Kidney (tissue), 14 donors: ENCODE results near the gene HEMGN. TPM values are rescaled to one million over a fixed set of nuclear protein-coding genes. Genes with fewer than 3 reads are reported as not detected.

Source experiments
- DNase-seq, 5 donors: peaks; one replicate each; pipeline ENCODE4 v3.0.0-alpha.2; 2013 to 2020
- FAIRE-seq: peaks from 2 replicates; lab custom pipeline; 2012; peaks lifted over from hg19 to GRCh38; lab: Jason Lieb, UNC
- H3K27ac ChIP-seq, 2 donors: one replicate each; pipeline ENCODE4 v1.7.0; 2013; ENCODE audit warnings: low read depth in 2 of 2, low read length in 2 of 2, inconsistent platforms in 1 of 2
- H3K27me3 ChIP-seq: one replicate; pipeline ENCODE4 v1.7.1; 2013; ENCODE audit warnings: low read length, inconsistent platforms; ENCODE audit not compliant: control insufficient read depth, insufficient read depth
- H3K36me3 ChIP-seq, 3 donors: one replicate each; pipeline versions ENCODE4 v1.7.0 to v1.7.1; 2013; ENCODE audit warnings: low read length in 3 of 3, control low read depth in 1 of 3, inconsistent platforms in 1 of 3; ENCODE audit not compliant: insufficient read depth in 3 of 3, control insufficient read depth in 2 of 3
- H3K4me1 ChIP-seq, 3 donors: one replicate each; pipeline versions ENCODE4 v1.7.0 to v1.7.1; 2013; ENCODE audit warnings: low read length in 3 of 3, inconsistent platforms in 1 of 3, low read depth in 1 of 3; ENCODE audit not compliant: control insufficient read depth in 2 of 3, insufficient read depth in 2 of 3
- H3K4me3 ChIP-seq, 3 donors: one replicate each; pipeline versions ENCODE4 v1.7.0 to v1.8.1; 2013; ENCODE audit warnings: low read length in 3 of 3, control low read depth in 1 of 3, inconsistent platforms in 1 of 3
- H3K9ac ChIP-seq, 3 donors: one replicate each; pipeline versions ENCODE4 v1.7.0 to v1.7.1; 2013; ENCODE audit warnings: low read length in 3 of 3, control low read depth in 1 of 3, inconsistent platforms in 1 of 3
- H3K9me3 ChIP-seq, 3 donors: one replicate each; pipeline versions ENCODE4 v1.7.0 to v1.7.1; 2013; ENCODE audit warnings: low read length in 3 of 3, control low read depth in 1 of 3, inconsistent platforms in 1 of 3; ENCODE audit not compliant: control insufficient read depth in 2 of 3, insufficient read depth in 1 of 3
- CTCF ChIP-seq: IDR thresholded peaks from 3 replicates; pipeline ENCODE4 v1.5.1; 2012; ENCODE audit warnings: mild to moderate bottlenecking, moderate library complexity, borderline replicate concordance; ENCODE audit not compliant: insufficient read depth; ENCODE audit errors: extremely low read depth
- intact Hi-C: fragments of 100-400 bp; cut with DNase I; formaldehyde crosslinking; loops from one replicate; pipeline ENCODE4 v1.11.1; 2022
- polyA plus RNA-seq: library from polyadenylated mRNA; stranded (reverse); fragments of 350-450 nt; fragmentation: Illumina TruSeq; extraction: RNeasy Lipid Tissue Mini Kit (QIAGEN cat#74804); gene quantifications from one replicate; pipeline ENCODE4 v1.2.3, GENCODE V29; 2014; ENCODE audit warnings: low read depth, low replicate concordance; ENCODE audit not compliant: insufficient read depth
- total RNA-seq: library from RNA; stranded (reverse); fragmentation: NEBNext Ultra II Directional; extraction: Animal tissue kit (Norgen Biotek cat#: 25700); gene quantifications from one replicate; pipeline ENCODE4 v1.2.1, GENCODE V29; 2021
- donor health status: control.
- donor health status: control.
- donor health status: control.
- donor health status: control.
- donor health status: control.
- donor health status: DM: yes; HTN: yes; CAD: no.
- donor health status: Normal renal cell carcinoma (clear cell type).

Gene HEMGN
- total and polyA plus RNA-seq, 2 donors from 2014 or later = 0.16 TPM; not detected in 1

GRCh38 chr9:97981846-97982682, 44.1 kb upstream of the HEMGN start:
- H3K4me1 ChIP-seq = peaks cover 0 to 5% (median 3%) of the 10 kb centered on the region in 3 donors
- H3K36me3 ChIP-seq = no peaks in the 10 kb centered on the region
- TF ChIP-seq CTCF = no peak
- peak overlapping the region in 1 of 3 donors; percentile 69 for H3K9ac ChIP-seq
- FAIRE-seq (no peak), DNase-seq (peak in 2 of 5 donors; percentile 29 to 46)
- intact Hi-C loops = no loop called here
- peak overlapping the region; percentile 26 to 76 (median 52) for H3K4me3 ChIP-seq
- H3K9me3 ChIP-seq = no peaks in the 10 kb centered on the region
- H3K27ac ChIP-seq = peak overlapping the region in 1 of 2 donors; percentile 63
- H3K27me3 ChIP-seq = no peaks in the 10 kb centered on the region

- Histone ChIP-seq H3K4me3 (no peak overlapping the region), H3K9ac (no peak overlapping the region), H3K9me3 (no peaks in the 10 kb centered on the region), H3K36me3 (no peaks in the 10 kb centered on the region), H3K4me1 (peaks cover 0 to 5% (median 3%) of the 10 kb centered on the region in 3 donors), H3K27me3 (no peaks in the 10 kb centered on the region), H3K27ac (no peak overlapping the region)
- no peak for FAIRE-seq
- TF ChIP-seq CTCF = no peak
- no peak for DNase-seq
- intact Hi-C loops = no loop called here
Observed at GRCh38 chr9:97980918-97981845, 43.2 kb upstream of the HEMGN start.

GRCh38 chr9:97980479-97980803, 42.5 kb upstream of the HEMGN start:
- Histone ChIP-seq H3K27me3 (no peaks in the 10 kb centered on the region), H3K9me3 (no peaks in the 10 kb centered on the region), H3K36me3 (no peaks in the 10 kb centered on the region), H3K4me3 (no peak overlapping the region), H3K9ac (no peak overlapping the region), H3K4me1 (peaks cover 0 to 5% (median 3%) of the 10 kb centered on the region in 3 donors), H3K27ac (no peak overlapping the region)
- TF ChIP-seq CTCF = no peak
- DNase-seq (no peak), FAIRE-seq (no peak)
- intact Hi-C loops = no loop called here
